Measurements from ENCODE around the gene NFRKB.

GRCh38 chr11:129855086-129855485 lies 40.3 kb downstream of the NFRKB start:
- TF ChIP-seq CTCF (IDR thresholded peaks at IDR 0.05; ENCODE audit: borderline replicate concordance, extremely low read depth, low read length, poor library complexity, severe bottlenecking) (no peak), EZH2 (IDR thresholded peaks at IDR 0.05; ENCODE audit: borderline replicate concordance, low read depth, low read length, severe bottlenecking) (no peak)

All from DND-41 (cell line).